H9 (cell line): ENCODE measurements around the gene TRAK1. TPM values are rescaled to one million over a fixed set of nuclear protein-coding genes. Genes with fewer than 3 reads are reported as not detected.

Experiments used
- DNase-seq: peaks from one replicate; pipeline ENCODE4 v3.0.0-alpha.2; 2017
- H2AFZ ChIP-seq: one replicate; pipeline ENCODE4 v1.6.1; 2013; ENCODE audit warnings: mild to moderate bottlenecking, low read length, control low read depth, moderate library complexity
- H2AK5ac ChIP-seq: 2 replicates; pipeline ENCODE4 v1.6.1; 2013; ENCODE audit warnings: low read length, control low read depth, mixed read lengths; ENCODE audit not compliant: insufficient read length
- H2BK120ac ChIP-seq: one replicate; pipeline ENCODE4 v1.6.1; 2013; ENCODE audit warnings: low read depth, mild to moderate bottlenecking, low read length, control low read depth, inconsistent platforms; ENCODE audit not compliant: poor library complexity, severe bottlenecking
- H2BK12ac ChIP-seq: 2 replicates; pipeline ENCODE4 v1.6.1; 2013; ENCODE audit warnings: low read length, control low read depth, mixed read lengths, low read depth; ENCODE audit not compliant: insufficient read length
- H2BK15ac ChIP-seq: 2 replicates; pipeline ENCODE4 v1.6.1; 2013; ENCODE audit warnings: low read depth, low read length, control low read depth
- H2BK20ac ChIP-seq: one replicate; pipeline ENCODE4 v1.6.1; 2013; ENCODE audit warnings: low read depth, mild to moderate bottlenecking, low read length, control low read depth, inconsistent platforms; ENCODE audit not compliant: poor library complexity, severe bottlenecking
- H2BK5ac ChIP-seq: 2 replicates; pipeline ENCODE4 v1.6.1; 2013; ENCODE audit warnings: low read length, control low read depth, mixed read lengths; ENCODE audit not compliant: insufficient read length
- H3K14ac ChIP-seq: 2 replicates; pipeline ENCODE4 v1.6.1; 2013; ENCODE audit warnings: low read length, control low read depth; ENCODE audit not compliant: insufficient read depth
- H3K18ac ChIP-seq: 2 replicates; pipeline ENCODE4 v1.6.1; 2013; ENCODE audit warnings: low read depth, mild to moderate bottlenecking, mixed read lengths, low read length, control low read depth; ENCODE audit not compliant: insufficient read length
- H3K23ac ChIP-seq: 2 replicates; pipeline ENCODE4 v1.6.1; 2013; ENCODE audit warnings: low read length, control low read depth, mixed read lengths, low read depth; ENCODE audit not compliant: insufficient read length
- H3K23me2 ChIP-seq: 2 replicates; pipeline ENCODE4 v1.6.1; 2013; ENCODE audit warnings: low read depth, mild to moderate bottlenecking, mixed read lengths, low read length, control low read depth; ENCODE audit not compliant: insufficient read length, poor library complexity, severe bottlenecking
- H3K27ac ChIP-seq: 2 replicates; pipeline ENCODE4 v1.5.1; 2013; ENCODE audit warnings: low read length, control low read depth, mixed read lengths, low read depth; ENCODE audit not compliant: insufficient read length
- H3K27me3 ChIP-seq: 2 replicates; pipeline ENCODE4 v1.6.1; 2013; ENCODE audit warnings: low read length, control low read depth, inconsistent platforms; ENCODE audit not compliant: insufficient read depth
- H3K4ac ChIP-seq: 2 replicates; pipeline ENCODE4 v1.6.1; 2013; ENCODE audit warnings: low read depth, mild to moderate bottlenecking, control low read depth, inconsistent platforms, low read length, moderate library complexity
- H3K4me1 ChIP-seq: 2 replicates; pipeline ENCODE4 v1.6.1; 2013; ENCODE audit warnings: low read length, control low read depth, inconsistent platforms; ENCODE audit not compliant: insufficient read depth
- H3K4me2 ChIP-seq: 2 replicates; pipeline ENCODE4 v1.6.1; 2013; ENCODE audit warnings: low read length, control low read depth, mixed read lengths; ENCODE audit not compliant: insufficient read length, insufficient read depth
- H3K56ac ChIP-seq: 2 replicates; pipeline ENCODE4 v1.6.1; 2013; ENCODE audit warnings: low read depth, mild to moderate bottlenecking, mixed read lengths, low read length, control low read depth; ENCODE audit not compliant: insufficient read length
- H3K79me1 ChIP-seq: 2 replicates; pipeline ENCODE4 v1.6.1; 2013; ENCODE audit warnings: low read depth, mild to moderate bottlenecking, moderate library complexity, low read length, control low read depth, inconsistent platforms; ENCODE audit not compliant: insufficient read depth, poor library complexity, severe bottlenecking
- H3K79me2 ChIP-seq: 2 replicates; pipeline ENCODE4 v1.6.1; 2013; ENCODE audit warnings: low read length, control low read depth, inconsistent platforms; ENCODE audit not compliant: insufficient read depth
- H3K9ac ChIP-seq: 2 replicates; pipeline ENCODE4 v1.6.1; 2013; ENCODE audit warnings: low read length, control low read depth, mixed read lengths; ENCODE audit not compliant: insufficient read length; ENCODE audit errors: extremely low read depth
- H3K9me3 ChIP-seq: one replicate; pipeline ENCODE4 v1.6.1; 2013; ENCODE audit warnings: low read depth, low read length, inconsistent platforms; ENCODE audit not compliant: control insufficient read depth
- H3T11ph ChIP-seq: one replicate; pipeline ENCODE4 v1.6.1; 2013; ENCODE audit warnings: mild to moderate bottlenecking, low read length, control low read depth, inconsistent platforms
- H4K20me1 ChIP-seq: one replicate; pipeline ENCODE4 v1.6.1; 2013; ENCODE audit not compliant: control insufficient read depth, insufficient read length, insufficient read depth
- H4K5ac ChIP-seq: 2 replicates; pipeline ENCODE4 v1.6.1; 2013; ENCODE audit warnings: low read depth, mild to moderate bottlenecking, mixed read lengths, low read length, control low read depth; ENCODE audit not compliant: insufficient read length
- H4K8ac ChIP-seq: replicated peaks from 2 replicates; pipeline ENCODE4 v1.6.1; 2013; ENCODE audit warnings: low read length, control low read depth, mixed read lengths, low read depth; ENCODE audit not compliant: insufficient read length
- H4K91ac ChIP-seq: 2 replicates; pipeline ENCODE4 v1.6.1; 2013; ENCODE audit warnings: low read depth, mild to moderate bottlenecking, moderate library complexity, mixed read lengths, low read length, control low read depth; ENCODE audit not compliant: insufficient read length
- H3K27ac Mint-ChIP-seq, 3 experiments: 2 replicates in 2 of 3; 3 replicates in 1 of 3; pipeline ENCODE4 v1.8.0; 2020 to 2021; ENCODE audit warnings: mixed read lengths in 3 of 3, mild to moderate bottlenecking in 1 of 3, moderate library complexity in 1 of 3
- H3K27me3 Mint-ChIP-seq: 2 replicates; pipeline ENCODE4 v1.8.0; 2021; ENCODE audit warnings: low read depth, mild to moderate bottlenecking, moderate library complexity, mixed read lengths
- H3K36me3 Mint-ChIP-seq, 3 experiments: 2 replicates in 2 of 3; 3 replicates in 1 of 3; pipeline ENCODE4 v1.8.0; 2020 to 2021; ENCODE audit warnings: low read depth in 3 of 3, mixed read lengths in 3 of 3; ENCODE audit not compliant: insufficient read depth in 1 of 3
- H3K4me1 Mint-ChIP-seq, 2 experiments: 2 replicates each; pipeline ENCODE4 v1.8.0; 2020; ENCODE audit warnings: mixed read lengths in 2 of 2
- H3K4me3 Mint-ChIP-seq, 2 experiments: 2 replicates in 1 of 2; 3 replicates in 1 of 2; pipeline ENCODE4 v1.8.0; 2020 to 2021; ENCODE audit warnings: mild to moderate bottlenecking in 2 of 2, mixed read lengths in 2 of 2, moderate library complexity in 1 of 2
- H3K9me3 Mint-ChIP-seq, 2 experiments: 2 replicates in 1 of 2; 3 replicates in 1 of 2; pipeline ENCODE4 v1.8.0; 2020; ENCODE audit warnings: mild to moderate bottlenecking in 2 of 2, mixed read lengths in 2 of 2, moderate library complexity in 1 of 2
- CTCF ChIP-seq: fragments of 200-600 bp; sonication (generic); conservative IDR thresholded peaks from 3 replicates; pipeline ENCODE4 v1.8.0; 2021; ENCODE audit warnings: antibody characterized with exemption, mild to moderate bottlenecking
- WGBS: extraction: QIAGEN DNeasy Blood & Tissue Kit; methylation state at CpG from one replicate; pipeline ENCODE4 v1.1.7; 2013; ENCODE audit warnings: missing lambda C conversion rate, low lambda C conversion rate, mixed read lengths; ENCODE audit not compliant: insufficient read length; ENCODE audit errors: extremely low coverage; 5-methylcytosine and 5-hydroxymethylcytosine counted together
- total RNA-seq: library from RNA; stranded (reverse); gene quantifications from 2 replicates; pipeline ENCODE4 v1.2.1, GENCODE V29; 2021

TRAK1 gene
- total RNA-seq, 1 experiment from 2014 or later = 34.2 TPM

GRCh38 chr3:42229942-42230688 is 139.0 kb downstream of the TRAK1 start:
- Histone ChIP-seq H3K23me2 (no peaks in the 10 kb centered on the region), H3K27ac (no peak overlapping the region), H3K9ac (no peak overlapping the region), H2BK5ac (no peak overlapping the region), H4K20me1 (no peaks in the 10 kb centered on the region), H2BK15ac (no peak overlapping the region), H3K56ac (no peak overlapping the region), H2BK12ac (no peak overlapping the region), H4K5ac (no peak overlapping the region), H2BK20ac (no peak overlapping the region), H2AFZ (no peak overlapping the region), H3K4me2 (no peak overlapping the region), H3K9me3 (no peaks in the 10 kb centered on the region), H4K8ac (no peak overlapping the region), H3T11ph (no peak overlapping the region), H3K18ac (no peak overlapping the region), H3K79me2 (no peaks in the 10 kb centered on the region), H3K14ac (no peak overlapping the region), H4K91ac (no peak overlapping the region), H2BK120ac (no peak overlapping the region), H3K23ac (no peak overlapping the region), H3K4ac (no peak overlapping the region), H2AK5ac (no peak overlapping the region), H3K27me3 (no peaks in the 10 kb centered on the region), H3K79me1 (no peaks in the 10 kb centered on the region), H3K4me1 (no peaks in the 10 kb centered on the region; the same call in 1 of the 2 replicates)
- Mint-ChIP-seq H3K9me3 (peaks cover 0 to under 1% of the 10 kb centered on the region in 2 experiments; a peak in 3 of 5 replicates), H3K4me3 (no peak overlapping the region), H3K27ac (peak overlapping the region in 1 of 3 experiments; percentile 27; a peak in 1 of 7 replicates), H3K27me3 (peaks cover 11% of the 10 kb centered on the region), H3K36me3 (peaks cover 0 to 7% (median 3%) of the 10 kb centered on the region in 3 experiments; a peak in 1 of 7 replicates), H3K4me1 (peaks cover 19 to 22% of the 10 kb centered on the region in 2 experiments)
- peak; percentile 48 for DNase-seq
- no CpG with 5 or more reads among the region's 14 CpGs for WGBS
- peak; percentile 79 for TF ChIP-seq CTCF
